ENCODE results near the gene KHDC4.
A peak's percentile ranks its signal among the peaks of the same experiment; 100 is the strongest.
"Not testable (repeated sequence)": the region's sequence is repeated elsewhere in the genome, so short reads cannot be mapped to it uniquely, and the experiment has no call there.

KHDC4 gene

DNA sequence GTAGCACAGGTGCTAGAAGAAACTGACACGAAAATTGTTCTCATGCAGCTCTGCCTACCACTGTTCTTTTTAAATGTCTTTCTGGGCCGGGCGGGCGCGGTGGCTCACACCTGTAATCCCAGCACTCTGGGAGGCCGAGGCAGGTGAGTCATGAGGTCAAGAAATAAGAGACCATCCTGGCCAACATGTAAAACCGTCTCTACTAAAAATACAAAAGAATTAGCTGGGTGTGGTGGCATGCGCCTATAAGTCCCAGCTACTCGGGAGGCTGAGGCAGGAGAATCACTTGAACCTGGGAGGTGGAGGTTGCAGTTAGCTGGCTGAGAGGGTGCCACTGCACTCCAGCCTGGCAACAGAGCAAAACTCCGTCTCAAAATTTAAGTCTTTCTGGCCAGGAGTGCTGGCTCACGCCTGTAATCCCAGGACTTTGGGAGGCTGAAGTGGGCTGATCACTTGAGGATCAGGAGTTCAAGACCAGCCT is 22.1 kb downstream of the KHDC4 start:
- peak overlapping the region; percentile 54 for H3K27ac ChIP-seq (ENCODE audit: low read depth, low read length)
- H3K4me3 ChIP-seq (ENCODE audit: low read depth in 1 of 2, low read length in 2 of 2), result no peak overlapping the region
- H3K27me3 ChIP-seq (ENCODE audit: control insufficient read depth in 1 of 2, insufficient read depth in 2 of 2, low read length in 2 of 2), result no peaks in the 10 kb centered on the region
- no peak overlapping the region for H3K9ac ChIP-seq (ENCODE audit: low read length)
- H3K36me3 ChIP-seq (ENCODE audit: insufficient read depth, low read length), result peaks cover 36% of the 10 kb centered on the region
- no peaks in the 10 kb centered on the region for H3K9me3 ChIP-seq (ENCODE audit: low read length)
- H3K4me1 ChIP-seq (ENCODE audit: insufficient read depth, low read length), result peaks cover 17% of the 10 kb centered on the region

DNA sequence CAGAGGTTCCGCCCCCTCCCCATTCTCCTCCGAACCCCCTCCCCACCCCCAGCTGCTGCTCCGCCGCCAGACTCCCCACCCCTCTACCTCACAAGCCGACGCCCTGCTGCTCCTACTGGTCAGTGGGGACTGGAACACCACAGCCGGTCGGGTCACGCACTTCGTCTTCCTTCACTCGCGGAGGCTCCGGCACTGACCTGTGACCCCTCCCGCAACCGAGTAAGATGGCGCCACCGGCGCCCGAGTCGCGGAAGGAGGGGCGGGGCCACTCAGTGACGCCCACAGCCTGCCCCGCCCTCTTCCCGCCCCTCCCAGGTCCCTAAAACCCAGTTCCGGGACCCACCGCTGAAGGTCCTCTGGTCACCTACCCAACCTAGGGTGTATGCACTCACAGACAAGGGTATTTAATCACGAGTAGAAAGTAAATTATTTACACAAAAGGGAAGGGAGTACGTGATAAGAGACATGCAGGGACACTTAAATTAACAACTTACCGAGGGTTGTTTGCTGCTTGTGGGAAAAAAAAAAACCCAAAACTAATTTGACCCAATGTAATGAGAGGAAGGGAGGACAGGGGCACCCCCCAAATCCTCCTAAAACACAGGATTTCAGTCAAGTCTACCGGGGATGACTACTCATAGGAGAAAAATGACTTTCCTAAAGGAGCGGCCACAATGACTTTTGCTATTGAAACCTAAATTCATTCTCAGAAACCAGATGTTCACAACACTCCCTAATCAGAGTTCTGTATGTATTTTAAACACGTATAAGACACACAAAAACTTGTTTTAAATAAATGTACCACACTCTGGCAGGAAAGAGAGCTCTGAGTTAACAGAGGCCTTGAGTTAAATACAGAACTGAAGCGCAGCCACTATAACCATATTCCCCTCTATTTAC is 22.8 kb downstream of the KHDC4 start, which contains the start of gene RIT1:
RIT1 (minus strand) TSS at position 194 of the 900 bp plus-strand sequence. CDS start 588 bp downstream, outside the sequence.
- H3K36me3 ChIP-seq (ENCODE audit: insufficient read depth, low read length), result peaks cover 29% of the 10 kb centered on the region
- H3K9ac ChIP-seq (ENCODE audit: low read length), result peak within 1 kb of the TSS; percentile 80

DNA sequence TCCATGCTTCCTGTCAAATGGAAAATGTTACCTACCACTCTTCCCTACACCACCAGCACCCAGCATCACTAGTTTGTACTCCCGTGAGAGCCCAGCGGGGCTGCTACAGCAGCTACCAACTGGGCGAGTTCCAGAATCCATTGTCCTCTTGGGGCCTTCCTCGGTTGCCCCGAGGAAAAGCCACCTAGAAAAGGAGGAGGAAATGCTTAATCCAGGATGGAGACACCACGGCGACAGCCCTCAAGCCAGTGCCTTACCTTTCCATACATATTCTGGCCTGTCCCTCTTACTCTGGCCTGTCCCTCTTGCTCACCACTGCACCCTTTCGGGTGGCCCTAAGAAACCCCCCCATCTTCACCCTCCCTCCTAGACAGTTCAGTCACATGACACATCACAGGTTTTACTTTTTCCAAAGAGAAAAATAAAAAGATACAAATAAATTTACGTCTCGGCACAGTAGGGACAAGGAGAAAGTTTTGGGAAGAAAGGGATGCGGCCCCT is 23.5 kb downstream of the KHDC4 start:
- Histone ChIP-seq H3K27ac (ENCODE audit: low read depth, low read length) (peak overlapping the region; percentile 54), H3K9me3 (ENCODE audit: low read length) (no peaks in the 10 kb centered on the region), H3K36me3 (ENCODE audit: insufficient read depth, low read length) (peaks cover 22% of the 10 kb centered on the region), H3K27me3 (ENCODE audit: control insufficient read depth in 1 of 2, insufficient read depth in 2 of 2, low read length in 2 of 2) (no peaks in the 10 kb centered on the region), H3K4me1 (ENCODE audit: insufficient read depth, low read length) (peaks cover 17% of the 10 kb centered on the region), H3K4me3 (ENCODE audit: low read depth in 1 of 2, low read length in 2 of 2) (peak overlapping the region; percentile 53 to 82), H3K9ac (ENCODE audit: low read length) (peak overlapping the region; percentile 80)

More for the DNA sequence above, 22.8 kb downstream of the KHDC4 start, which contains the start of gene RIT1:
- no peaks in the 10 kb centered on the region for H3K27me3 ChIP-seq (ENCODE audit: control insufficient read depth in 1 of 2, insufficient read depth in 2 of 2, low read length in 2 of 2)
- peaks cover 17% of the 10 kb centered on the region for H3K4me1 ChIP-seq (ENCODE audit: insufficient read depth, low read length)
- H3K4me3 ChIP-seq (ENCODE audit: low read depth in 1 of 2, low read length in 2 of 2), result peak within 1 kb of the TSS; percentile 53 to 82
- no peaks in the 10 kb centered on the region for H3K9me3 ChIP-seq (ENCODE audit: low read length)
- peak within 1 kb of the TSS; percentile 54 for H3K27ac ChIP-seq (ENCODE audit: low read depth, low read length)

GRCh38 chr1:155909894-155910293 is 24.3 kb downstream of the KHDC4 start:
- H3K4me3 ChIP-seq (ENCODE audit: low read depth in 1 of 2, low read length in 2 of 2), result peak overlapping the region in 1 of 2 donors; percentile 82
- no peaks in the 10 kb centered on the region for H3K9me3 ChIP-seq (ENCODE audit: low read length)
- peak overlapping the region; percentile 54 for H3K27ac ChIP-seq (ENCODE audit: low read depth, low read length)
- H3K36me3 ChIP-seq (ENCODE audit: insufficient read depth, low read length), result peaks cover 23% of the 10 kb centered on the region
- no peaks in the 10 kb centered on the region for H3K27me3 ChIP-seq (ENCODE audit: control insufficient read depth in 1 of 2, insufficient read depth in 2 of 2, low read length in 2 of 2)
- H3K9ac ChIP-seq (ENCODE audit: low read length), result peak overlapping the region; percentile 80
- H3K4me1 ChIP-seq (ENCODE audit: insufficient read depth, low read length), result peaks cover 17% of the 10 kb centered on the region

DNA sequence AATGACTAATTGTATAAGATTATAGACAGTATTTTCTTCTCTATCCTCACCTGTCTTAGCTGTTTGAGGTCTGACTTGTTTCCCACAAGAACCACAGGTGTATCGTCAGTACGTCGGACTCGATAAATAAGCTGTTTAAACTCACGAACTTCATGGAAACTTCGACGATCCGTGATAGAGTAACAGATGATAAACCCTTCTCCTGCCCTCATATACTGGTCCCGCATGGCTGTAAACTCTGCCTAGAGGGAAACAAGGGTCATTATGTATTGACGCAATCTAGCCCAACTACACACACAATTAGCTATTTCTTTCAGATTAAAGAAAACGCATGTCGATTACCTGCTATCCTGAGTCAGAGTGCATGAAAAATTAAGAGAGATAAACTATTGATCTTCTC is 30.0 kb downstream of the KHDC4 start:
- H3K9ac ChIP-seq (ENCODE audit: low read length), result no peak overlapping the region
- no peaks in the 10 kb centered on the region for H3K9me3 ChIP-seq (ENCODE audit: low read length)
- no peaks in the 10 kb centered on the region for H3K27me3 ChIP-seq (ENCODE audit: control insufficient read depth in 1 of 2, insufficient read depth in 2 of 2, low read length in 2 of 2)
- H3K27ac ChIP-seq (ENCODE audit: low read depth, low read length), result no peak overlapping the region
- no peak overlapping the region for H3K4me3 ChIP-seq (ENCODE audit: low read depth in 1 of 2, low read length in 2 of 2)
- H3K36me3 ChIP-seq (ENCODE audit: insufficient read depth, low read length), result peaks cover 44% of the 10 kb centered on the region
- H3K4me1 ChIP-seq (ENCODE audit: insufficient read depth, low read length), result peaks cover 1% of the 10 kb centered on the region

DNA sequence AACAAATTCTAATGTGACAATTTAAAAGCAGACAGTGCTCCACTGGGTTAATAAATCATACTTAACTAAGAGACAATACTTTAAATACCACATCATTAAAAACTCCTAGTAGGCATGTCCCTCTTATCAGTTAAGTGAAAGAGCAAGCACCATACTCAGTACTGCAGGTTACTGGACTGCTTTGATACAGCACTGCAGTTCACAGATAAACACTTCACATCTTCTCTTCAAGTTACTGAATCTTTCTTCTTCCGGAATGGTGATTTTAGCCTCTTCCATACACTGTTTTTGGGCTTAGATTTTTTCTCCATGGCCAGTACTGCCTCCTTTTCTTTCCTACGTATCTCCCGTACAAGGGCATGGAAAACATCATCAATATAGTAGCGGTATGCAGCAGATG is 34.1 kb downstream of the KHDC4 start:
- Histone ChIP-seq H3K9me3 (ENCODE audit: low read length) (no peaks in the 10 kb centered on the region), H3K9ac (ENCODE audit: low read length) (no peak overlapping the region), H3K4me3 (ENCODE audit: low read depth in 1 of 2, low read length in 2 of 2) (no peak overlapping the region), H3K36me3 (ENCODE audit: insufficient read depth, low read length) (peaks cover 61% of the 10 kb centered on the region), H3K27ac (ENCODE audit: low read depth, low read length) (no peak overlapping the region), H3K27me3 (ENCODE audit: control insufficient read depth in 1 of 2, insufficient read depth in 2 of 2, low read length in 2 of 2) (no peaks in the 10 kb centered on the region), H3K4me1 (ENCODE audit: insufficient read depth, low read length) (no peaks in the 10 kb centered on the region)

DNA sequence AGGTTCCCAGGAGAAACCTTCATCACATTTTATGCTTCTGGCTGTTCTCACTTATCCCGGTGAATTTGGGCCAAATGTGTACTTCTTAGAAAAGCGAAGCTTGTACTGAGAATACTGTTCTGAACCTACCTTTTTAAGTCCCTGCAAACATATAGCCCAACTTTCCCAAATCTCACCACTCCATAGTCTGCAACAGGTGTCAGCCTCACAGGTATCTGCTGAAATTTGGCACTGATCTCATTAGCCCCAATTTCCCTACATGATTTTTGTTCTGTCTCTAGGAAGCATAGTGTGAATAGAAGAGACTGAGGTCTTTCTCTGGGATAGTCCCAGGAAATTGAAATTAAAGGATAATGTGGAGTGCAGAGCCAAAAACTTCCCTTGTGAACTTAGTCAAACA is 34.5 kb downstream of the KHDC4 start:
- Histone ChIP-seq H3K9ac (ENCODE audit: low read length) (no peak overlapping the region), H3K27me3 (ENCODE audit: control insufficient read depth in 1 of 2, insufficient read depth in 2 of 2, low read length in 2 of 2) (no peaks in the 10 kb centered on the region), H3K9me3 (ENCODE audit: low read length) (no peaks in the 10 kb centered on the region), H3K27ac (ENCODE audit: low read depth, low read length) (no peak overlapping the region), H3K4me3 (ENCODE audit: low read depth in 1 of 2, low read length in 2 of 2) (no peak overlapping the region), H3K4me1 (ENCODE audit: insufficient read depth, low read length) (no peaks in the 10 kb centered on the region), H3K36me3 (ENCODE audit: insufficient read depth, low read length) (peaks cover 56% of the 10 kb centered on the region)

- Histone ChIP-seq H3K9ac (ENCODE audit: low read length) (no peak overlapping the region), H3K36me3 (ENCODE audit: insufficient read depth, low read length) (peaks cover 48% of the 10 kb centered on the region)
These were observed 35.3 kb downstream of the KHDC4 start for GRCh38 chr1:155898888-155899287.

GRCh38 chr1:155897746-155898145 is 36.5 kb downstream of the KHDC4 start:
- Histone ChIP-seq H3K36me3 (ENCODE audit: insufficient read depth, low read length) (peaks cover 42% of the 10 kb centered on the region), H3K9me3 (ENCODE audit: low read length) (no peaks in the 10 kb centered on the region), H3K4me3 (ENCODE audit: low read depth in 1 of 2, low read length in 2 of 2) (no peak overlapping the region), H3K4me1 (ENCODE audit: insufficient read depth, low read length) (peaks cover 9% of the 10 kb centered on the region), H3K27ac (ENCODE audit: low read depth, low read length) (no peak overlapping the region), H3K27me3 (ENCODE audit: control insufficient read depth in 1 of 2, insufficient read depth in 2 of 2, low read length in 2 of 2) (no peaks in the 10 kb centered on the region), H3K9ac (ENCODE audit: low read length) (no peak overlapping the region)

More at GRCh38 chr1:155898888-155899287, 35.3 kb downstream of the KHDC4 start:
- Histone ChIP-seq H3K27me3 (ENCODE audit: control insufficient read depth in 1 of 2, insufficient read depth in 2 of 2, low read length in 2 of 2) (no peaks in the 10 kb centered on the region), H3K4me3 (ENCODE audit: low read depth in 1 of 2, low read length in 2 of 2) (no peak overlapping the region), H3K9me3 (ENCODE audit: low read length) (no peaks in the 10 kb centered on the region), H3K4me1 (ENCODE audit: insufficient read depth, low read length) (peaks cover 2% of the 10 kb centered on the region), H3K27ac (ENCODE audit: low read depth, low read length) (no peak overlapping the region)

GRCh38 chr1:155896476-155896875 is 37.7 kb downstream of the KHDC4 start:
- not testable (repeated sequence) for H3K9me3 ChIP-seq (ENCODE audit: low read length); H3K4me3 ChIP-seq (ENCODE audit: low read depth in 1 of 2, low read length in 2 of 2); H3K9ac ChIP-seq (ENCODE audit: low read length); H3K27me3 ChIP-seq (ENCODE audit: control insufficient read depth in 1 of 2, insufficient read depth in 2 of 2, low read length in 2 of 2); H3K27ac ChIP-seq (ENCODE audit: low read depth, low read length); H3K4me1 ChIP-seq (ENCODE audit: insufficient read depth, low read length)
- H3K36me3 ChIP-seq (ENCODE audit: insufficient read depth, low read length), result peaks cover 39% of the 10 kb centered on the region

GRCh38 chr1:155895617-155896016 is 38.6 kb downstream of the KHDC4 start:
- not testable (repeated sequence) for H3K9me3 ChIP-seq (ENCODE audit: low read length); H3K27ac ChIP-seq (ENCODE audit: low read depth, low read length); H3K9ac ChIP-seq (ENCODE audit: low read length); H3K4me3 ChIP-seq (ENCODE audit: low read depth in 1 of 2, low read length in 2 of 2); H3K27me3 ChIP-seq (ENCODE audit: control insufficient read depth in 1 of 2, insufficient read depth in 2 of 2, low read length in 2 of 2); H3K4me1 ChIP-seq (ENCODE audit: insufficient read depth, low read length)
- H3K36me3 ChIP-seq (ENCODE audit: insufficient read depth, low read length), result peaks cover 33% of the 10 kb centered on the region
